Fibroblast of villous mesenchyme (primary cell): Measurements from ENCODE around the gene BMP3. TPM values are rescaled to one million over a fixed set of nuclear protein-coding genes. Genes with fewer than 3 reads are reported as not detected.

Experiments
- DNase-seq: peaks from one replicate; pipeline ENCODE4 v3.0.0-alpha.2; 2010; ENCODE audit warnings: low read depth
- H3K4me3 ChIP-seq: 2 replicates; pipeline ENCODE4 v1.5.1; 2011; ENCODE audit warnings: low read depth, mild to moderate bottlenecking, low read length
- total RNA-seq: library from RNA; depleted of rRNA; stranded (reverse); fragments of >200 nt; gene quantifications from 2 replicates; pipeline ENCODE4 v1.2.3, GENCODE V29; 2012
- TF ChIP-seq, protein P1 (sequence below): IDR thresholded peaks from 2 replicates; pipeline ENCODE4 v1.5.1; 2012; ENCODE audit warnings: low read depth, mild to moderate bottlenecking, low read length; ENCODE audit not compliant: insufficient read depth

BMP3 gene
- total RNA-seq, 1 donor: not detected

DNA sequence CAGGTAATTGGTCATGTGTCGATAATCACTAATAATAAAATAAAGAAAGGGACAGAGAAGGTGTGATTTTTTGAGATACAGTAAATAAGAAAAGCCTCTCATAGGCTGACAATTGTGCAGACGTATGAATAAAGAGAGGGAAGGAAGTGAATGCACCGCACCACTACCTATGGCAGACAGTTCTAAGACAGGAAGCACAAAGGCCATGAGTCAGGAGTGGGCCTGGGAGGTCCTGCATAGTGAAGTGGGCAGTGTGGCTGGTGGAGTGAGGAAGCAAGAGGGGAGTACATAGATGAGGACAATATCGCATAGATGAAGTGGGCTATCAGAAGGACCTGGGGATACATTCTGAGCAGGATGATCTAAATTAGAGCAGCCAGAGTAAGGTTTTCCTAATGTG lies 75.6 kb downstream of the BMP3 start:
- DNase-seq: no peak
- TF ChIP-seq, protein P1, sequence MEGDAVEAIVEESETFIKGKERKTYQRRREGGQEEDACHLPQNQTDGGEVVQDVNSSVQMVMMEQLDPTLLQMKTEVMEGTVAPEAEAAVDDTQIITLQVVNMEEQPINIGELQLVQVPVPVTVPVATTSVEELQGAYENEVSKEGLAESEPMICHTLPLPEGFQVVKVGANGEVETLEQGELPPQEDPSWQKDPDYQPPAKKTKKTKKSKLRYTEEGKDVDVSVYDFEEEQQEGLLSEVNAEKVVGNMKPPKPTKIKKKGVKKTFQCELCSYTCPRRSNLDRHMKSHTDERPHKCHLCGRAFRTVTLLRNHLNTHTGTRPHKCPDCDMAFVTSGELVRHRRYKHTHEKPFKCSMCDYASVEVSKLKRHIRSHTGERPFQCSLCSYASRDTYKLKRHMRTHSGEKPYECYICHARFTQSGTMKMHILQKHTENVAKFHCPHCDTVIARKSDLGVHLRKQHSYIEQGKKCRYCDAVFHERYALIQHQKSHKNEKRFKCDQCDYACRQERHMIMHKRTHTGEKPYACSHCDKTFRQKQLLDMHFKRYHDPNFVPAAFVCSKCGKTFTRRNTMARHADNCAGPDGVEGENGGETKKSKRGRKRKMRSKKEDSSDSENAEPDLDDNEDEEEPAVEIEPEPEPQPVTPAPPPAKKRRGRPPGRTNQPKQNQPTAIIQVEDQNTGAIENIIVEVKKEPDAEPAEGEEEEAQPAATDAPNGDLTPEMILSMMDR: no peak

More for the DNA sequence above, 75.6 kb downstream of the BMP3 start:
- no peak overlapping the region for H3K4me3 ChIP-seq

Other genes with a start within 250 kb of the BMP3 start
- gene PRKG2, start 184.5 kb downstream of the BMP3 start, total RNA-seq: under 0.01 and 0.64 TPM in 2 replicates